Superior temporal gyrus (tissue), 1 donor: ENCODE results near the gene EP300.
"Not testable (repeated sequence)": the region's sequence is repeated elsewhere in the genome, so short reads cannot be mapped to it uniquely, and the experiment has no call there.

ENCODE experiments used
- DNase-seq: peaks from one replicate; pipeline ENCODE4 v3.0.0-alpha.2; 2016; ENCODE audit errors: extremely low spot score

Gene EP300

DNA sequence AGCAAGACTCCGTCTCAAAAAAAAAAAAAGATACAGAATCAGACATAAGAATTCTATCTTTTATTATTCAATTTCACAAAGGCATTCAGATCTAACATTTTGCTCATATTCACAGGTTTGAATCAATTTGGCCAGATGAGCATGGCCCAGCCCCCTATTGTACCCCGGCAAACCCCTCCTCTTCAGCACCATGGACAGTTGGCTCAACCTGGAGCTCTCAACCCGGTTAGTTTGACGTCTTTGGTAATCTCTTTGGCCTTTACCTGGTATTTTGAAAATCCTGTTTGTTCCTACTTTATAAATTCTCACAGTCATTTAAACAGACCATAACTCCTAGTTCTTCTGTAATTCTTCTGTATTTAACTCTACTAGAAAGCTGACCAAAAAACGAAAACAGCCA lies 55.3 kb downstream of the EP300 start:
- DNase-seq, result no peak

DNA sequence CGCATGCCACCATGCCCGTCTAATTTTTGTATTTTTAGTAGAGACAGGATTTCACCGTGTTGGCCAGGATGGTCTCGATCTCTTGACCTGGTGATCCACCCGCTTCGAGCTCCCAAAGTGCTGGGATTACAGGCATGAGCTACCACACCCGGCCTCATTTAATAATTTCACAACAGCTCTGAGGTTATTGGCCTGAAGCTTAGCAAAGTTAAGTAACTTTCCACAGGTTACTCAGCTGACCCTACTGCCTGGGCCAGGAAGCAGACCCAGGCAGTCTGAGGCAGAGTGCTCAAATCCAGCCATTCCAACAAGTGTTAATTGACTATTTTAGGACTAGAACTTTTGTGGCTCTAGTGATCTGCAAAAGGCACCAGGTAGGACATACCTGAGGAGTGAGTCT lies 60.5 kb downstream of the EP300 start:
- DNase-seq, result no peak

DNA sequence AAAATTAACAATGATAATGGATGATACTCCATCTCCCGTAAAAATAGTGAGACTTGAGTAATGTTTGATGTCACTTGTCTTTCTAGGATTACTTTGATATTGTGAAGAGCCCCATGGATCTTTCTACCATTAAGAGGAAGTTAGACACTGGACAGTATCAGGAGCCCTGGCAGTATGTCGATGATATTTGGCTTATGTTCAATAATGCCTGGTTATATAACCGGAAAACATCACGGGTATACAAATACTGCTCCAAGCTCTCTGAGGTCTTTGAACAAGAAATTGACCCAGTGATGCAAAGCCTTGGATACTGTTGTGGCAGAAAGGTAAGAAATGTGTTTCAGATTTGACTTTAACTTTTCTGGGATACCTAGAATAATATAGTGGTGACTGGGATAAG lies 64.7 kb downstream of the EP300 start:
- no peak for DNase-seq

DNA sequence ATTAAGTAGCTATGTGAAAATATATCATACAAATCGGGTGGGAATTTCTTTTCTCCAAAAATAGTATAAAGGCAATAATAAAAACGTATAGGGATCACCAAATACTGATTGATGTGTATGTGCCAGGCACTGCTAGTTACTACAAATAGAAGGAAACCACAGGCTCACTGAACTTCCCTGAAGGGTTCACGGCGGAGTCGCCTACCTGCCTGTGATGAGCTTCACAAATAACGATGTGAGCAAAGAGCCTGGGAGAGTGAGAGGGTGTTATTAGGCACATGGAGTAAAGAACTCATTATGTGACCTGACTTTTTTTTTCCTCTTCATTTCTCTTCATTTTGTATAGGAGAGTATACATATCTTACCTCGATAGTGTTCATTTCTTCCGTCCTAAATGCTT lies 76.8 kb downstream of the EP300 start:
- DNase-seq, result no peak

DNA sequence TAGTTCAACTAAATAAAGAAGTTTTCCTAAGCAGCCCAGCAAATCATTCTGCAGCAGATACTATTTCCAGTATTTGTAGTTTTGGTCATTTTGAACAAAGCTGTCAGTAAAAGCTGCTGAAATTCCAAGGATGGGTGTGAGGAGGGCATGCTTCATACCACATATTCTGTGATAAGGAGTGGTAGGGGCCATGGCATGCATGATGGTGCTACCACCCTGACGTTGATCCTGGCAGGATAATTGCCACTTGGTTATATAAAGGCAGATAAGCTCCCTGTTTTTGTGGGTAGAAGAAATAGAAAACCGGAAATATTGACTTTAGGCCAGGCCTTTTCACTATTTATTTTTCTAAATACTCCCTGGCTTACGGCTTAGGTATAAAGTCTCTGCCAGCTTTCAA lies 79.6 kb downstream of the EP300 start:
- no peak for DNase-seq

DNA sequence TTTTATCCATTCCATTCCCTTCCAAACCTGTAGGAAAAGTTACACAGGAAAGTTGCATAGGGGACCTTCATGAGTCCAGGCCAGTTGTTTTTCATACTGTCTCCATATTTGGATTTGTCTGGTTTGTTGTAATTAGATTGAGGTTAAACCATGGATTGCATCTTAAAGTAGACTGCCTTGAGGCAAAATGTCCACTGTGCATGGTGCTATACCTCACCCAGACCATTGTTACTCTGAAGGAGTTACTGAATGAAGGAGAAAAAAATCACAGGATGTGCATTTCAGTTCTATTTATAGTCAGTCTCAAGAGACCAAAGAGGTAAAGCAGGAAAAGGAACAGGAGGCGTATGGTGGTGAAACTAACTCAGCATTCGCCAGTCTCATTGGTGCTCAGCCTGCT lies 83.2 kb downstream of the EP300 start:
- DNase-seq, result no peak

DNA sequence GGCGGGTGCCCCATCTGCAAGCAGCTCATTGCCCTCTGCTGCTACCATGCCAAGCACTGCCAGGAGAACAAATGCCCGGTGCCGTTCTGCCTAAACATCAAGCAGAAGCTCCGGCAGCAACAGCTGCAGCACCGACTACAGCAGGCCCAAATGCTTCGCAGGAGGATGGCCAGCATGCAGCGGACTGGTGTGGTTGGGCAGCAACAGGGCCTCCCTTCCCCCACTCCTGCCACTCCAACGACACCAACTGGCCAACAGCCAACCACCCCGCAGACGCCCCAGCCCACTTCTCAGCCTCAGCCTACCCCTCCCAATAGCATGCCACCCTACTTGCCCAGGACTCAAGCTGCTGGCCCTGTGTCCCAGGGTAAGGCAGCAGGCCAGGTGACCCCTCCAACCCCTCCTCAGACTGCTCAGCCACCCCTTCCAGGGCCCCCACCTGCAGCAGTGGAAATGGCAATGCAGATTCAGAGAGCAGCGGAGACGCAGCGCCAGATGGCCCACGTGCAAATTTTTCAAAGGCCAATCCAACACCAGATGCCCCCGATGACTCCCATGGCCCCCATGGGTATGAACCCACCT lies 84.7 kb downstream of the EP300 start:
- no peak for DNase-seq

DNA sequence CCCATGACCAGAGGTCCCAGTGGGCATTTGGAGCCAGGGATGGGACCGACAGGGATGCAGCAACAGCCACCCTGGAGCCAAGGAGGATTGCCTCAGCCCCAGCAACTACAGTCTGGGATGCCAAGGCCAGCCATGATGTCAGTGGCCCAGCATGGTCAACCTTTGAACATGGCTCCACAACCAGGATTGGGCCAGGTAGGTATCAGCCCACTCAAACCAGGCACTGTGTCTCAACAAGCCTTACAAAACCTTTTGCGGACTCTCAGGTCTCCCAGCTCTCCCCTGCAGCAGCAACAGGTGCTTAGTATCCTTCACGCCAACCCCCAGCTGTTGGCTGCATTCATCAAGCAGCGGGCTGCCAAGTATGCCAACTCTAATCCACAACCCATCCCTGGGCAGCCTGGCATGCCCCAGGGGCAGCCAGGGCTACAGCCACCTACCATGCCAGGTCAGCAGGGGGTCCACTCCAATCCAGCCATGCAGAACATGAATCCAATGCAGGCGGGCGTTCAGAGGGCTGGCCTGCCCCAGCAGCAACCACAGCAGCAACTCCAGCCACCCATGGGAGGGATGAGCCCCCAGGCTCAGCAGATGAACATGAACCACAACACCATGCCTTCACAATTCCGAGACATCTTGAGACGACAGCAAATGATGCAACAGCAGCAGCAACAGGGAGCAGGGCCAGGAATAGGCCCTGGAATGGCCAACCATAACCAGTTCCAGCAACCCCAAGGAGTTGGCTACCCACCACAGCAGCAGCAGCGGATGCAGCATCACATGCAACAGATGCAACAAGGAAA lies 85.4 kb downstream of the EP300 start:
- DNase-seq, result no peak

DNA sequence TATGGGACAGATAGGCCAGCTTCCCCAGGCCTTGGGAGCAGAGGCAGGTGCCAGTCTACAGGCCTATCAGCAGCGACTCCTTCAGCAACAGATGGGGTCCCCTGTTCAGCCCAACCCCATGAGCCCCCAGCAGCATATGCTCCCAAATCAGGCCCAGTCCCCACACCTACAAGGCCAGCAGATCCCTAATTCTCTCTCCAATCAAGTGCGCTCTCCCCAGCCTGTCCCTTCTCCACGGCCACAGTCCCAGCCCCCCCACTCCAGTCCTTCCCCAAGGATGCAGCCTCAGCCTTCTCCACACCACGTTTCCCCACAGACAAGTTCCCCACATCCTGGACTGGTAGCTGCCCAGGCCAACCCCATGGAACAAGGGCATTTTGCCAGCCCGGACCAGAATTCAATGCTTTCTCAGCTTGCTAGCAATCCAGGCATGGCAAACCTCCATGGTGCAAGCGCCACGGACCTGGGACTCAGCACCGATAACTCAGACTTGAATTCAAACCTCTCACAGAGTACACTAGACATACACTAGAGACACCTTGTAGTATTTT lies 86.1 kb downstream of the EP300 start:
- DNase-seq, result peak; percentile 66

DNA sequence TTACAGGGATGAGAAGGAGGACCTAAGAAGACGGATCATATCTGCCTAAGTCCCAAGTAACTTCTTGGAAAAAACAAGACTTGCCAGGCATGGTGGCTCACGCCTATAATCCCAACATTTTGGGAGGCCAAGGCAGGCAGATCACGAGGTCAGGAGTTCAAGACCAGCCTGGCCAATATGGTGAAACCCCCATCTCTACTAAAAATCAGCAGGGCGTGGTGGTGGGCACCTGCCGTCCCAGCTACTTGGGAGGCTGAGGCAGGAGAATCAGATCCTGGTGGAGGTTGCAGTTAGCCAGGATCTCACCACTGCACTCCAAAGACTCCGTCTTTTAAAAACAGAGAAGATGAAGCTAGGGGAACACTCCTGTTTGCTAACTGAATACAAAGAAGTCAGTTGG lies 88.0 kb downstream of the EP300 start:
- not testable (repeated sequence) for DNase-seq

DNA sequence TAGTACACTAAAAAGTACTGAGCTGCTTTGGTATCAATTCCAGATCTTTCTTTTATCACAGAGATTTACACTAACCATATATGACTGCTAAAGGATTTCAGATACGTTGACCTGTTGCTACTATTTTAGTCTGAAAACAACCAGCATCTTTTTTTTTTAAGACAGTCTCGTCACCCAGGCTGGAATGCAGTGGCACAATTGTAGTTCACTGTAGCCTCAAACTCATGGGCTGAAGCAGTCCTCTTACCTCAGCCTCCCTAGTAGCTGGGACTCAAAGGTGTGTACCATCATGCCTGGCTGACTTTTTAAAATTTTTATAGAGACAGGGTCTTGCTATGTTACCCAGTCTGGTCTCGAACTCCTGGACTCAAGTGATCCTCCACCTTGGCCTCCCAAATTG lies 88.5 kb downstream of the EP300 start:
- DNase-seq, result no peak

DNA sequence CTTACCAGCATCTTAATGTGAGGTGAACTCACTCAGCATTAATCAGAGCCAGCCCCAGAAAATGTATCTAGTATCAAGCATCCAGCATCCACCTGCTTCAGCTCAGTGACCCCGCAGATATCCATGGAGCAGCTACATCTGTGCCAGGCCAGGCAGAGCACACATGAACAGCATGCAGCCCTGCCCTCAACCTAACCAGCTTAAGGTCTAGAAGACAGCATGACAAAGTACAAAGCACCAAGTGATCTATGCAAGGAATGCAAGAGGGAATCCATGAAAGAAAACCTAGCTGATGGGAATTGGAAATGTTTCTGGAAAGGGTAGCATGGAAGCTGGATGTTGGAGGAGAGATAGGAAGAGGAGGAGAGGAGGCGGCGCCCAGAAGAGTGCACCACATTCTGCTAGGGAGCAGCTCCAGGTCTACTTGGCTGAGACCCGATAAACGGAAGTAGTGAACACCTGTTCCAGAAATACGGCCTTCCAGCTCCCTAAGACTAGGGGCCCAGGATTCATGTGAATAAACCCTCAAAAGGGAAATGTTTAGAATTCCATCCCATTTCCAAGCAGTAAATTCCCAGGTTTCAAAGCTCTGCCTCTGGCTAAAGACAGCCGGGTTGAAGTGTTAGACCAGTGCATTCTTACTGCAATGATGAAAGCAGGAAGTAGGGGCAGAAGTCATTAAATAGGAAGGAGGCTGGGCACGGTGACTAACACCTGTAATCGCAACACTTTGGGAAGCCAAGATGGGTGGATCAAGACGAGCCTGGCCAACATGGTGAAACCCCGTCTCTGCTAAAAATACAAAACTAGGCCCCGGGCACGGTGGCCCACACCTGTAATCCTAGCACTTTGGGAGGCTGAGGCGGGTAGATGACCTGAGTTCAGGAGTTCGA lies 89.2 kb downstream of the EP300 start:
- no peak for DNase-seq

DNA sequence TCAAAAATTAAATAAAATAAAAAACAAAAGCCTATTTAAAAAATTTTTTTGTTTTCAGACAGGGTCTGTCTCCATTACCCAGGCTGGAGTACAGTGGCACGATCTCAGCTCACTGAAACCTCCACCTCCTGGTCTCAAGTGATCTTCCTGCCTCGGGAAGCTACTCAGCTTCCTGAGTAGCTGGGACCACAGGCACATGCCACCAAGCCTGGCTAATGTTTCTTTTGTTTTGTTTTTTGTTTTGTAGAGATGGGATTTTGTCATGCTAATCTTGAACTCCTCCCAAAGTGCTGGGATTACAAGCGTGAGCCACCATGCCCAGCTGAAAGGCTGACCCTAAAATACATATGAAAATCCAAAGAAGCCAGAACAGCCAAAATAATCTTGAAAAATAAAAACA lies 92.3 kb downstream of the EP300 start:
- DNase-seq, result no peak

DNA sequence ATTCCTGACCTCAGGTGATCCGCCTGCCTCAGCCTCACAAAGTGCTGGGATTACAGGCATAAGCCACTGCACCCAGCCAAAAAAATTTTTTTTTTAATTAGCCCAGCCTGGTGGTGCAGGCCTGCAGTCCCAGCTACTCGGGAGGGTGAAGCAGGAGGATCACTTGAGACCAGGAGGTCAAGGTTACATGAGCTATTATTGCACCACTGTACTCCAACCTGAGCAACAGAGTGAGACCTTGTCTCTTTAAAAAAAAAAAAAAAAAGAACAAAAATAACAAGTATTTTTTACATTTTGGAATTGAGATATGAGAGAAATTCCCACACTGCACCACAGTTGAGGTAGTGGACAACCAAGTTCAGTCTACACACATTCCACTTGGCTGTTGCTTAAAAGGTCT lies 99.1 kb downstream of the EP300 start:
- DNase-seq, result no peak

DNA sequence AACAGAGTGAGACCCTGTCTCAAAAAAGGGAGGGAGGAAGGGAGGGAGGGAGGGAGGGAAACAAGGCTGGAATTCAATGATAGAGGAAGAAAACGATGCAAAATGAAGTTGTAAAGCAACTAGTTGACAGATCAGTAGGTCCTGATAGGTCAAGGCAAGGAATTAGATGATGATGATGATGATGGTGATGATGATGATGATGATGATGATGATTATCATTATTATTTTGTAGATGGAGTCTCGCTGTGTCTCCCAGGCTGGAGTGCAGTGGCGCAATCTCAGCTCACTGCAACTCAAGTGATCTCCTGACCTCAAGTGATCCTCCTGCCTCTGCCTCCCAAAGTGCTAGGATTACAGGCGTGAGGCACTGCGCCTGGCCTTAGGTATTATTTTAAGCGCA lies 101.4 kb downstream of the EP300 start:
- no peak for DNase-seq

DNA sequence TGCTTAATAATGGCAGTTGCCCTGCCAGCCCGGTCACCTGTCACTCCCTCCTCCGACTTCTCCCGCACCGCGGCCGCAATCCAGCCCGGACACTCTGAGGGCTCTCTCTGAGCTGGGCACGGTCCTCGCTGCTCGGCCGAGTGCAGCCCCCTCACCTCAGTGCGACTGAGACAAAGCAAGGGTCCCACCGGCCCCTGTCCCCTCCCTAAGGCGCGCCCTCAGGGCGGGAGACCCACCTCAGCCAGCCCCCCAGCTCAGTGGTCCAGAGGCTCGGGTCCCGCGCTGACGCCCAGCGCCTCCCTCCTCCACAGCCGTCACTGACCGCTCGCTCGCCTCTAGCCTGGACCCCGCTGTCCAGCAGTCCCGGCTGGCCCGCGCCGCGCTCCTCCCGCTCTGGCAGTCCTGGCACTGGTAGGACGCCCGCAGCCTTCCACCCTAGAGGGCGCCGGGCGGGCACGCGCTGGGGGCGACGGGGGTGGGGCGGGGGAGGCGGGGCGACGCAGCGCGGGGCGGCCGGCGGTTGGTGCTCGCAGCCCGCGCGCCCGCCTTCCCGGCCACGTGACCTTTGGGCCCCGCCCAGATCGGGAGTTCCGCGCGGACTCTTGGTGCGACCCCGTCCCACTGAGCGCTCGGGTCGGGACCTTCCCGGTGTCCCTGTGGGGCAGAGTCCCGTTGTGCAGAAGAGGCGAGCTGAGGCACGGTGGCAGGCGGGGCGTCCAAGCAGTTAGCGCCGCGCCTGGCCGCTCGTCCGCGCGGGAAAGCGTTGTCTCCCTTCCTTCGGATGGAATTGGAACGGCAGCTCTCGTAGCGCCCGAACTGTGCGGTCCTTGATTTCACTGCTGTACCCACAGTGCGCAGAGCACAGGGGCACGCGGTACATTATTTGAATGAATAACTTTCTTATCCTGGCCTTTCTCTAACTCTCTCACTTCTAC lies 104.9 kb downstream of the EP300 start:
- DNase-seq, result peak; percentile 83

DNA sequence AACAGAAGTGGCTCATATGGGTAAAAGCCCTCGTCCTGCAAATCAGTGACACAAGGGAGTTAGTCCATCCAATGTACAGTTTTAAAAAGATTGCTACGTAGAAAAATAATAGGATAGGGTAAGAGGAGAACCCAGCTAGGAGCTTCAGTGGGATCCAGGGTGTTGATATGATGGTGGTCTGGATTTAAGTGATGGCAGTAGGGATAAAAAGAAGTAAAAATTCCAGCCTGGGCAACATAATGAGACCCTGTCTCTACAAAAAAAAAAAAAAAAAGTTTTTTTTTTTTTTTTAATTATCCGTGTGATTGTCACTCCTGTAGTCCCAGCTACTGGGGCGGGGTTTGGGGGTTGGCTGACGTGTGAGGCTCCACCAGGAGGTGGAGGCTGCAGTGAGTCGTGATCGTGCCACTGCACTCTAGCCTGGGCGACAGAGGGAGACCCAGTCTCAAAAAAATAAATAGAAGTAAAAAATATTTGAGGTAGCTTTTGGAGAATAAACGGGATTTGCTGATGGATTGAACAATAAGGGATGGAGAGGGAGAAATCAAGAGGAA lies 105.7 kb downstream of the EP300 start:
- no peak for DNase-seq

DNA sequence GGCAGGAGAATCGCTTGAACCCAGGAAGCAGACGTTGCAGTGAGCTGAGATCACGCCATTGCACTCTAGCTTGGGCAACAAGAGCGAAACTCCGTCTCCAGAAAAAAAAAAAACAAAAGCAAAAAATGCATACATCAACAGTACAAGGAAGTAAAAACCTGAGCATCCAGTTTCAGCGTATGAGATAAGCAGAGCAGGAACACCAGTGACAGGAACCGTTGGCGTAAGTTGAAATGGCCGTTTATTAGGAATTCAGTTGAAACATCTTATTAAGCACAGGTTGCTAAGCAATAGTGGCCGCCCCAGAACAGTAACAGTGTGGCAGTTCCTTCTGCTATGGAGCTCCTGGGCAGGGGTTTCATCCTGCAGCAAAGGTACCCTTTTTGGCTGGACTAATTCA lies 108.7 kb downstream of the EP300 start:
- no peak for DNase-seq

DNA sequence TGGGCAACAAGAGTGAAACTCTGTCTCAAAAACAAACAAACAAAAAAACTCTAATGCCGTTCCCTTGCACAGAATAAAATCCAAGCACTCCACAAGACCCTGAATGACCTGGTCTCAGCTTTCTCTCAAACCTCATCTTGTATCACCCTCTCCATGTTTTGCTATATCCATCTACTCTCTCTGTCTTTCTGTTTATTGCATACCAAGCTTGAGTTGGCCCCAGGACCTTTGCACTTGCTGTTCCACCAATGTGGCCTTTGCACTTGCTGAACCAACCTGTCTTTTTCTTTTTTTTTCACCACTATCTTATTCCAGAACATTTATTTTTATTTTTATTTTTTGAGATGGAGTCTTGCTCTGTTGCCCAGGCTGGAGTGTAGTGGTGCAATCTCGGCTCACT lies 110.7 kb downstream of the EP300 start:
- no peak for DNase-seq

DNA sequence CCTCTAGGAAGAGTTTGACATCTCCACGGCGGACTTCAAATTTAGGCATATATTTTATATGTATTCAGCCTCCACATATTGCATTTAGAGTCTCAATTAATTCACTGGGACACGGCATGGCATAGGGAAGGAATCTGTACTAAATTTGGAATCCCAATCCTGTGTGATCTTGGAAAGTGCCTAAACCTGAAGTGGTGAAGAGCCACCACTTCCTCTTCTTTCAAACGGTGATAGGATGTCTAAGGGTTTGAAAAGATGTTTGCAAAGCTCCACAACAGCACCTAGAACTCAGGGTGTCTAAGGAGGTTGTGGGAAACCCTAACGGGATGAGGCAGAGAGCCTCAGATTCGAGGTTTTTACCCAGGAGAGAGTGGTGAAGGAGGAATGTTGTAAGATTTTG lies 111.7 kb downstream of the EP300 start:
- DNase-seq, result no peak
